Endothelial cell (in vitro differentiated cells): ENCODE data around the gene PDE11A. TPM values are rescaled to one million over a fixed set of nuclear protein-coding genes. Genes with fewer than 3 reads are reported as not detected.

Experiments
- DNase-seq: peaks from one replicate; pipeline ENCODE4 v3.0.0; 2021; ENCODE audit warnings: low spot score
- H3K27ac Mint-ChIP-seq: one replicate; pipeline ENCODE4 v1.8.0; 2021; ENCODE audit warnings: mixed read lengths, inconsistent platforms; ENCODE audit not compliant: unreplicated experiment
- H3K27me3 Mint-ChIP-seq: one replicate; pipeline ENCODE4 v1.8.0; 2021; ENCODE audit warnings: mild to moderate bottlenecking, moderate library complexity, mixed read lengths, inconsistent platforms; ENCODE audit not compliant: unreplicated experiment
- H3K36me3 Mint-ChIP-seq: one replicate; pipeline ENCODE4 v1.8.0; 2021; ENCODE audit warnings: mild to moderate bottlenecking, low read depth, mixed read lengths, inconsistent platforms; ENCODE audit not compliant: unreplicated experiment
- H3K4me1 Mint-ChIP-seq: one replicate; pipeline ENCODE4 v1.8.0; 2021; ENCODE audit warnings: mild to moderate bottlenecking, mixed read lengths, inconsistent platforms; ENCODE audit not compliant: unreplicated experiment
- H3K4me3 Mint-ChIP-seq: one replicate; pipeline ENCODE4 v1.8.0; 2021; ENCODE audit warnings: mild to moderate bottlenecking, mixed read lengths, inconsistent platforms; ENCODE audit not compliant: unreplicated experiment
- H3K9me3 Mint-ChIP-seq: one replicate; pipeline ENCODE4 v1.8.0; 2021; ENCODE audit warnings: mixed read lengths, inconsistent platforms; ENCODE audit not compliant: unreplicated experiment
- CTCF ChIP-seq: fragments of 200-600 bp; sonication (generic); IDR thresholded peaks from one replicate; pipeline ENCODE4 v1.5.0; 2021; ENCODE audit warnings: antibody characterized with exemption; ENCODE audit not compliant: unreplicated experiment
- total RNA-seq: library from RNA; stranded (reverse); fragmentation: NEBNext Ultra II Directional; extraction: Animal tissue kit (Norgen Biotek cat#: 25700); gene quantifications from one replicate; pipeline ENCODE4 v1.2.1, GENCODE V29; 2021; ENCODE audit not compliant: unreplicated experiment

The PDE11A gene
- total RNA-seq, 1 donor from 2014 or later, result 1.7 TPM

- Mint-ChIP-seq H3K4me1 (peaks cover 5% of the 10 kb centered on the region), H3K27ac (no peak overlapping the region), H3K4me3 (no peak overlapping the region), H3K9me3 (no peaks in the 10 kb centered on the region), H3K36me3 (no peaks in the 10 kb centered on the region), H3K27me3 (no peaks in the 10 kb centered on the region)
- no peak for DNase-seq
- TF ChIP-seq CTCF, result no peak
Measured at GRCh38 chr2:177883177-177883576, 189.4 kb downstream of the PDE11A start.

- DNase-seq, result no peak
- TF ChIP-seq CTCF, result no peak
- no peak overlapping the region for H3K27ac Mint-ChIP-seq
- peaks cover 5% of the 10 kb centered on the region for H3K4me1 Mint-ChIP-seq
- H3K36me3 Mint-ChIP-seq, result no peaks in the 10 kb centered on the region
- no peak overlapping the region for H3K4me3 Mint-ChIP-seq
- H3K27me3 Mint-ChIP-seq, result no peaks in the 10 kb centered on the region
- H3K9me3 Mint-ChIP-seq, result no peaks in the 10 kb centered on the region
Measured at GRCh38 chr2:177882501-177882900, 190.1 kb downstream of the PDE11A start.

GRCh38 chr2:177881921-177882320 lies 190.7 kb downstream of the PDE11A start:
- no peak for TF ChIP-seq CTCF
- Mint-ChIP-seq H3K36me3 (no peaks in the 10 kb centered on the region), H3K4me1 (peaks cover 5% of the 10 kb centered on the region)

GRCh38 chr2:177881008-177881747 lies 191.4 kb downstream of the PDE11A start:
- no peaks in the 10 kb centered on the region for H3K36me3 Mint-ChIP-seq
- H3K27me3 Mint-ChIP-seq, result no peaks in the 10 kb centered on the region
- no peaks in the 10 kb centered on the region for H3K9me3 Mint-ChIP-seq
- no peak overlapping the region for H3K4me3 Mint-ChIP-seq
- H3K4me1 Mint-ChIP-seq, result peaks cover 5% of the 10 kb centered on the region
- H3K27ac Mint-ChIP-seq, result no peak overlapping the region
- no peak for DNase-seq
- TF ChIP-seq CTCF, result no peak

More at GRCh38 chr2:177881921-177882320, 190.7 kb downstream of the PDE11A start:
- no peaks in the 10 kb centered on the region for H3K9me3 Mint-ChIP-seq
- H3K4me3 Mint-ChIP-seq, result no peak overlapping the region
- no peaks in the 10 kb centered on the region for H3K27me3 Mint-ChIP-seq
- DNase-seq, result no peak
- no peak overlapping the region for H3K27ac Mint-ChIP-seq

GRCh38 chr2:177880285-177880684 lies 192.3 kb downstream of the PDE11A start:
- no peak overlapping the region for H3K27ac Mint-ChIP-seq
- H3K36me3 Mint-ChIP-seq, result no peaks in the 10 kb centered on the region
- no peaks in the 10 kb centered on the region for H3K9me3 Mint-ChIP-seq
- TF ChIP-seq CTCF, result no peak
- no peaks in the 10 kb centered on the region for H3K27me3 Mint-ChIP-seq
- DNase-seq, result no peak
- peaks cover under 1% of the 10 kb centered on the region for H3K4me1 Mint-ChIP-seq
- no peak overlapping the region for H3K4me3 Mint-ChIP-seq
